ENCODE results near the gene MFGE8. TPM values are rescaled to one million over a fixed set of nuclear protein-coding genes. Genes with fewer than 3 reads are reported as not detected.
A peak's percentile ranks its signal among the peaks of the same experiment; 100 is the strongest.

Gene MFGE8
- total and polyA plus RNA-seq, 4 donors: 59.4 to 225 (median 116) TPM

DNA sequence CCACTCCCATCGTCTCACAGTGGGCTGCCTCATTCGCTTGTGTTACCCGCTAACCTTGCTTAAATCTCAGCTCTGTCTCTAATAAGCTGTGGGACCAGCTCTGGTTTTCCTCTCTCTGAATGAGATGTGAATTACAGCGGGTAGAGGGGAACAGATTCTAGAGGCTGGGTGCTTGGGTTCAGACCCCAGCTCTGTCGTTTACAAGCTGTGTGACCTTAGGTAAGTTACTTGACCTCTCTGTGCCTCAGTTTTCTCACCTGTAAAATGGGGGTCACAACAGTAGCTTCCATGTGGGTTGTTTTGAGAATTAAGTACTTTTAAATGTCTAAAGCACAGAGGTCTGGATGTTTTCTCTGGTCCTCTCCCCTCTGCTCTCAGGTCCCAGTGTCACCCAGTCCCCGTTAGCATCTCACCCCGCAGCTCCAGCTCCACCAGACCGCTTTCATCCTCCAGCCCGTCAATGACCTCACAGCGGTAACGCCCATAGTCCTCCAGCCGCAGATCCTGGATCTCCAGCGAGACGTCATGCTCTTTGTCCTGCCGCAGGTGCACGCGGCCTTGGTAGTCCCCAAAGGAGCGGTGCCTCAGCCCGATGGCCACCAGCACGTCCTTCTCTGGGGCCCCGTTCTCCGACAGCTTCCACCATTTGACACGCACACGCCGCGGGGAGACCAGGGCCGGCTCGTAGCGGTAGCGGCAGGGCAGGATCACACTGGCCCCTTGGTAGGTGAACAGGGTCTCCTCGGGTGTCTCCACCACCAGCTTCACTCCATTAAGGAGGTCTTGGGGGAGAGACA lies 32.0 kb downstream of the MFGE8 start:
- H3K4me1 ChIP-seq (ENCODE audit: control insufficient read depth, insufficient read depth, low read length): no peaks in the 10 kb centered on the region
- WGBS (ENCODE audit: insufficient coverage): 95% methylated on average over 24 of the region's 31 CpGs
- no peak overlapping the region for H3K4me3 ChIP-seq (ENCODE audit: low read depth, low read length)
- no peak overlapping the region for H3K27ac ChIP-seq (ENCODE audit: low read depth, low read length)
- peaks cover 30% of the 10 kb centered on the region for H3K36me3 ChIP-seq (ENCODE audit: control insufficient read depth, insufficient read depth, low read length)
- DNase-seq (ENCODE audit: low read depth in 4 of 6, low spot score in 6 of 6): no peak
- no peaks in the 10 kb centered on the region for H3K27me3 ChIP-seq (ENCODE audit: control insufficient read depth, insufficient read depth, low read length)
- no peaks in the 10 kb centered on the region for H3K9me3 ChIP-seq (ENCODE audit: control insufficient read depth, insufficient read depth, low read length)

DNA sequence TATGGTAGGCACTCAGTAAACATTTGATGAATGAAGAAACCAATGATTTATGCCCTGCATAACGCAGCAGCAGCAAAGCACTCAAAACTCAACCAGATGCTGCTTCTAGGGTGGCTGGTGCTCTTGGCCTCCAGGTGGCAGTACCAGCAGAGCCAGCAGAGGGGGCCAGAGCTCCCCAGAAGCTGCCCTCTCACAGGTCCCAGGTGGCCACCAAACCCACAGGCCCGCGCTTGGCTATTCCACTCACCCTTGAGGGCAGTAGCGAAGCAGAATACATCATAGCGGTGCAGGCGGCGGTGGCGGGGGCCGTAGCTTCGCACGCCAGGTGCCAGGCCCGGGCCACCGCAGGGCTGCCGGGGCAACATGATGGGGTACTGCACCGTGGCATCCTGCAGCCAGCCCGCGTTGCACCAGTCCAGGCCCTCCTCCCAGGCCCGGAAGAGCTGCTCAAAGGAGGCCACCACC lies 34.4 kb downstream of the MFGE8 start:
- no peak overlapping the region for H3K4me3 ChIP-seq (ENCODE audit: low read depth, low read length)
- peak in 1 of 6 donors; percentile 45 for DNase-seq (ENCODE audit: low read depth in 4 of 6, low spot score in 6 of 6)
- H3K27me3 ChIP-seq (ENCODE audit: control insufficient read depth, insufficient read depth, low read length): no peaks in the 10 kb centered on the region
- H3K27ac ChIP-seq (ENCODE audit: low read depth, low read length): no peak overlapping the region
- no peaks in the 10 kb centered on the region for H3K9me3 ChIP-seq (ENCODE audit: control insufficient read depth, insufficient read depth, low read length)
- 70% methylated on average over 18 of the region's 18 CpGs for WGBS (ENCODE audit: insufficient coverage)
- H3K36me3 ChIP-seq (ENCODE audit: control insufficient read depth, insufficient read depth, low read length): peaks cover 35% of the 10 kb centered on the region
- no peaks in the 10 kb centered on the region for H3K4me1 ChIP-seq (ENCODE audit: control insufficient read depth, insufficient read depth, low read length)

DNA sequence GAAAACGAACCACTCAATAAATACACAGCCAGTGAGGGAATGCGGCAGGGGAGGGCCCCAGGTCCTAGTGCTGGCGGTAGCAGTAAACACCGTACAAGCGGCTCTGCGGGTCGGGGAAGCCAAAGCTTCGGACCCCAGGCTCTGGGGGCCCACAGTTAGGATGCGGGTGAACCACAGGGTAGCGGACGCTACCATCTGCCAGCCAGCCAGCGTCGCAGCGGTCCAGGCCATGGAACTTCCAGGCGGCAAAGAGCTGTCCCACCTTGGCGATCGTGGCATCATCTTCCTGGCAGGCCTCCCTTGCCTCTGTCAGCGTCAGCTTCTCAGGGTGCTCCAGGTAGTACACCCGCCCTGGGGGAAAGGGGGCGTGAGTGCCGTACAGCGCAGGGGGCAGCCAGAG lies 35.3 kb downstream of the MFGE8 start:
- no peaks in the 10 kb centered on the region for H3K4me1 ChIP-seq (ENCODE audit: control insufficient read depth, insufficient read depth, low read length)

DNA sequence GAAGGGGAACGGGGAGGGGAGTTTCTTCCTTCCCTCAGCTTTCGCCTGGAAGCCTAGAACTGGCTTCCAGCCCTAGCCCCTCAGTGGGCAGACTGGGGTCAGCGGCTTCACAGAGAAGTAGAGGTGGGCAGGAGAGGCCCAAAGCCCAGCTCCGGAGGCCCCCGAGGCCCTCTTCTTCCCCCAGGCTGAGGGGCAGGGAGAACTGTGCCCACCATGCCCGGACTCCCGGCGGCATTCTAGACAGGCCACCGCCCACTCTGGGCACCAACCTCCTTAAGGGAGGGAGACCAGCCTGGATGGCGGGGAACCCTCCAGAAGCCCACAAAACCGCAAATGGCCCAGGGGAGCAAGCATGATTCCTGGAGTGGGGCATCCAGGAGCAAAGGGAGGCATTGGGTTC lies 35.8 kb downstream of the MFGE8 start:
- Histone ChIP-seq H3K4me3 (ENCODE audit: low read depth, low read length) (no peak overlapping the region), H3K9me3 (ENCODE audit: control insufficient read depth, insufficient read depth, low read length) (no peaks in the 10 kb centered on the region)
- WGBS (ENCODE audit: insufficient coverage): 93% methylated on average over 6 of the region's 11 CpGs

More for the DNA sequence above, 35.3 kb downstream of the MFGE8 start:
- peaks cover 36% of the 10 kb centered on the region for H3K36me3 ChIP-seq (ENCODE audit: control insufficient read depth, insufficient read depth, low read length)
- no peaks in the 10 kb centered on the region for H3K9me3 ChIP-seq (ENCODE audit: control insufficient read depth, insufficient read depth, low read length)
- no peak overlapping the region for H3K27ac ChIP-seq (ENCODE audit: low read depth, low read length)
- no peak overlapping the region for H3K4me3 ChIP-seq (ENCODE audit: low read depth, low read length)
- no peak for DNase-seq (ENCODE audit: low read depth in 4 of 6, low spot score in 6 of 6)
- no peaks in the 10 kb centered on the region for H3K27me3 ChIP-seq (ENCODE audit: control insufficient read depth, insufficient read depth, low read length)
- 92% methylated on average over 22 of the region's 22 CpGs for WGBS (ENCODE audit: insufficient coverage)

DNA sequence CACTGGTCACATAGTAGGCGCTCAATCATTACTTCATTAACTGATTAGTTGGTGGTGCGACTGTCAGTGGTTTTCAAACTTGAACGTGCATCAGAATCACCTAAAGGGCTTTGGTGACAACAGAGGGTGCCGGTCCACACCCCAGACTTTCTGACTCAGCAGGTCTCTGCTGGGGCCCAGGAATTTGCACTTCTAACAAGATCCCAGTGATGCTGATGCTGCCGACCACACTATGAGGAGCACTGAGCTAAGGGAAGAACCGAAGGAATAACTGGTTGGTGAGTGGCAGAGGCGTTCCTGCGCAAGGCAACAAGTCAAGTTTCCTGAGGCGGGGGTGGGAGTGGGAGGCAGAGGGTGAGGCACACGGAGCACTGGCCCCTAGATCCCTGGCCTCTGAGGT lies 36.6 kb downstream of the MFGE8 start:
- DNase-seq (ENCODE audit: low read depth in 4 of 6, low spot score in 6 of 6): no peak
- Histone ChIP-seq H3K27ac (ENCODE audit: low read depth, low read length) (no peak overlapping the region), H3K4me3 (ENCODE audit: low read depth, low read length) (no peak overlapping the region), H3K36me3 (ENCODE audit: control insufficient read depth, insufficient read depth, low read length) (peaks cover 32% of the 10 kb centered on the region), H3K4me1 (ENCODE audit: control insufficient read depth, insufficient read depth, low read length) (no peaks in the 10 kb centered on the region), H3K27me3 (ENCODE audit: control insufficient read depth, insufficient read depth, low read length) (no peaks in the 10 kb centered on the region), H3K9me3 (ENCODE audit: control insufficient read depth, insufficient read depth, low read length) (no peaks in the 10 kb centered on the region)
- WGBS (ENCODE audit: insufficient coverage): 83% methylated on average over 10 of the region's 10 CpGs

More for the DNA sequence above, 35.8 kb downstream of the MFGE8 start:
- H3K4me1 ChIP-seq (ENCODE audit: control insufficient read depth, insufficient read depth, low read length): no peaks in the 10 kb centered on the region
- H3K27me3 ChIP-seq (ENCODE audit: control insufficient read depth, insufficient read depth, low read length): no peaks in the 10 kb centered on the region
- no peak for DNase-seq (ENCODE audit: low read depth in 4 of 6, low spot score in 6 of 6)
- peaks cover 36% of the 10 kb centered on the region for H3K36me3 ChIP-seq (ENCODE audit: control insufficient read depth, insufficient read depth, low read length)
- H3K27ac ChIP-seq (ENCODE audit: low read depth, low read length): no peak overlapping the region

DNA sequence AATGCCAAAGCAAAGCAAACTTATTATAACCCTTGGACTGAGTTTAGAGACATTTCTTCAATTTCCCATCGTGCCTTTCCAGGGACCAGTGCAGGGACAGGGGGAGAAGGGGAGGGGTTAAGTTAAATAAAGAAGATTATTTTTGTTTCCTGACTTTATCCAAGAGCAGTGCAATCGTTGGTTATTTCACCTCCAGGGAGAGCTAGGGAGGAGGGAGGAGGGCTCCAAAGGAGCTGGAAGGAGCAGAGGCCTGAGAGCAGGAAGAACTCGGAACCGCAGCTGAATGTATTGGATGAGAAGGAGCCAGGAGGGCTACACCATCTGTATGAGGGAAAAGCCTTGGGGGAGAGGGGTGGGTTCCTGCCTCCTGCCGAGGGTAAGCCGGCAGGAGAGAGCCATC lies 38.5 kb downstream of the MFGE8 start:
- H3K36me3 ChIP-seq (ENCODE audit: control insufficient read depth, insufficient read depth, low read length): peaks cover 27% of the 10 kb centered on the region
- no peaks in the 10 kb centered on the region for H3K9me3 ChIP-seq (ENCODE audit: control insufficient read depth, insufficient read depth, low read length)
- H3K4me1 ChIP-seq (ENCODE audit: control insufficient read depth, insufficient read depth, low read length): no peaks in the 10 kb centered on the region
- no peak overlapping the region for H3K27ac ChIP-seq (ENCODE audit: low read depth, low read length)
- no peaks in the 10 kb centered on the region for H3K27me3 ChIP-seq (ENCODE audit: control insufficient read depth, insufficient read depth, low read length)
- H3K4me3 ChIP-seq (ENCODE audit: low read depth, low read length): no peak overlapping the region
- WGBS (ENCODE audit: insufficient coverage): 58% methylated on average over 5 of the region's 6 CpGs
- peak in 1 of 6 donors; percentile 18 for DNase-seq (ENCODE audit: low read depth in 4 of 6, low spot score in 6 of 6)

DNA sequence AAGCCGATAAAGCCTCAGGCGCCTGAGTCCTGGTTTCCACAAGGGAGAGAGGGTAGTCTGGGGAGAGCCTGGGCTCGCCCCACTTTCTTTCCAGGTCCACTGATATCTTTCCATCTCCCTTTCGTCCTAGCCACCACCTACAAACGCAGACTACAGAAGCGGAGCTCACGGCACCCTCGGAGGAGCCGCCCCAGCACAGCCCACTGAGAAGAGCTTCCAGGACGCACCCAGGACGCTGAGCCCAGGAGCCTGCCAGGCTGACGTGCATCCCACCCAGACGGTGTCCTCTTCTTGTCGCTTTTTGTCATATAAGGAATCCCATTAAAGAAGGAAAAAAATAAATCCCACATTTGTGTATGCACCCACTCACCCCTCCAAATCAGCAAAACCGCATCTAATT lies 38.9 kb downstream of the MFGE8 start:
- H3K36me3 ChIP-seq (ENCODE audit: control insufficient read depth, insufficient read depth, low read length): peaks cover 26% of the 10 kb centered on the region
- no peaks in the 10 kb centered on the region for H3K27me3 ChIP-seq (ENCODE audit: control insufficient read depth, insufficient read depth, low read length)

DNA sequence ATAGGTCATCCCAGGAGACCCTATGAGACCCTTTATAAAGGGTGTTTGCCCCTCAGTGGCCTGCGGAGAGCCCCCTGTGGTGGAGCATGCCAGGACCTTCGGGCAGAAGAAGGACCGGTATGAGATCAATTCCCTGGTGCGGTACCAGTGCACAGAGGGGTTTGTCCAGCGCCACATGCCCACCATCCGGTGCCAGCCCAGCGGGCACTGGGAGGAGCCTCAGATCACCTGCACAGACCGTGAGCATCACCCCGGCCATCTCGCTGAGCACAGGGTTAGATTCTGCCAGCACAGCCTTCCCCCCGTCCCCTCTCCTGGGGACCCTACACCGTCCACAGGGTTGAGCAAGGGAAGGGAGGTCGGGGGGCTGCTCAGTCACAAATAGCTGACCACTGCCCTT lies 39.4 kb downstream of the MFGE8 start:
- Histone ChIP-seq H3K36me3 (ENCODE audit: control insufficient read depth, insufficient read depth, low read length) (peaks cover 26% of the 10 kb centered on the region), H3K27me3 (ENCODE audit: control insufficient read depth, insufficient read depth, low read length) (no peaks in the 10 kb centered on the region), H3K4me1 (ENCODE audit: control insufficient read depth, insufficient read depth, low read length) (no peaks in the 10 kb centered on the region), H3K9me3 (ENCODE audit: control insufficient read depth, insufficient read depth, low read length) (no peaks in the 10 kb centered on the region), H3K4me3 (ENCODE audit: low read depth, low read length) (no peak overlapping the region), H3K27ac (ENCODE audit: low read depth, low read length) (no peak overlapping the region)
- no peak for DNase-seq (ENCODE audit: low read depth in 4 of 6, low spot score in 6 of 6)
- WGBS (ENCODE audit: insufficient coverage): 93% methylated on average over 13 of the region's 13 CpGs

More for the DNA sequence above, 38.9 kb downstream of the MFGE8 start:
- 75% methylated on average over 11 of the region's 15 CpGs for WGBS (ENCODE audit: insufficient coverage)
- Histone ChIP-seq H3K4me3 (ENCODE audit: low read depth, low read length) (no peak overlapping the region), H3K4me1 (ENCODE audit: control insufficient read depth, insufficient read depth, low read length) (no peaks in the 10 kb centered on the region), H3K27ac (ENCODE audit: low read depth, low read length) (no peak overlapping the region), H3K9me3 (ENCODE audit: control insufficient read depth, insufficient read depth, low read length) (no peaks in the 10 kb centered on the region)
- no peak for DNase-seq (ENCODE audit: low read depth in 4 of 6, low spot score in 6 of 6)

DNA sequence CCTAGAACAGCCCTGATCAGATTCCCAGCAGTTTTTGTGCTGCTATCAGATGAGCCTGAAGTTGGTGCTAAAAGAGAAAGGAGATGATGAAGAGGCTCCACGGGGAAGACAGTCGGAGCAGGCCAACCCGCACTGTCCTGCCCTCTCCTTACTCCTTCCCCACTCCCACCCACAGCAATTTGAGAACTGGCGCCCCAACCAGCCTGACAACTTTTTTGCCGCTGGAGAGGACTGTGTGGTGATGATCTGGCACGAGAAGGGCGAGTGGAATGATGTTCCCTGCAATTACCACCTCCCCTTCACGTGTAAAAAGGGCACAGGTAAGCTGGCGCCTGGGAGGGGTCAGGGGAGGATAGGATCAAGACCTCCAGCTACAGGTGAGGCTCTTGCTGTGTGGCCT lies 40.5 kb downstream of the MFGE8 start:
- Histone ChIP-seq H3K27ac (ENCODE audit: low read depth, low read length) (no peak overlapping the region), H3K36me3 (ENCODE audit: control insufficient read depth, insufficient read depth, low read length) (peaks cover 20% of the 10 kb centered on the region), H3K4me1 (ENCODE audit: control insufficient read depth, insufficient read depth, low read length) (no peaks in the 10 kb centered on the region), H3K4me3 (ENCODE audit: low read depth, low read length) (no peak overlapping the region), H3K27me3 (ENCODE audit: control insufficient read depth, insufficient read depth, low read length) (no peaks in the 10 kb centered on the region), H3K9me3 (ENCODE audit: control insufficient read depth, insufficient read depth, low read length) (no peaks in the 10 kb centered on the region)
- WGBS (ENCODE audit: insufficient coverage): 100% methylated on average over 2 of the region's 9 CpGs
- DNase-seq (ENCODE audit: low read depth in 4 of 6, low spot score in 6 of 6): no peak

DNA sequence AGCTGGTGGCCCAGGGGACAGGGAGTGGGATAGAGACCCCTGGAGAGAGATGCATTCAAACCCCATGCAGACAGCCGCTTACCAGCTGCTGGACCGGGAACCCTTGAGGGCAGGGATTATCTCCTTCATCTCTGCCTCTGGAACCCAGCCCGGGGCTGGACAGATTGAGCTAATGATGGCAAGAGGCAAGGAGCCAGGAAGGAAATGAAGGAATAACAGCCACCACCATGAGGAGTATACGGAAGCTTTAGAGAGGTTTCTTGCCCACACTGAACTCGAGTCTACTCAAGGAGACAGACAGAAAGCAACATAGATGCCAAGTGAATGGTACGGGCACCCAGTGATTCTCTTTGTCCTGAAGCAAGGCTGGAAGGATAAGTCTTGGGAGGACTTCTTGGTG lies 41.1 kb downstream of the MFGE8 start:
- 91% methylated on average over 4 of the region's 6 CpGs for WGBS (ENCODE audit: insufficient coverage)
- no peaks in the 10 kb centered on the region for H3K4me1 ChIP-seq (ENCODE audit: control insufficient read depth, insufficient read depth, low read length)
- no peak for DNase-seq (ENCODE audit: low read depth in 4 of 6, low spot score in 6 of 6)
- no peak overlapping the region for H3K4me3 ChIP-seq (ENCODE audit: low read depth, low read length)
- H3K27ac ChIP-seq (ENCODE audit: low read depth, low read length): no peak overlapping the region
- H3K9me3 ChIP-seq (ENCODE audit: control insufficient read depth, insufficient read depth, low read length): no peaks in the 10 kb centered on the region
- H3K36me3 ChIP-seq (ENCODE audit: control insufficient read depth, insufficient read depth, low read length): peaks cover 16% of the 10 kb centered on the region
- no peaks in the 10 kb centered on the region for H3K27me3 ChIP-seq (ENCODE audit: control insufficient read depth, insufficient read depth, low read length)

Data from spinal cord (tissue), 10 donors.